Brain microvascular endothelial cell (primary cell): ENCODE measurements around the gene GSTA3.
"Not testable (repeated sequence)": the region's sequence is repeated elsewhere in the genome, so short reads cannot be mapped to it uniquely, and the experiment has no call there.

ENCODE experiments used
- DNase-seq: peaks from one replicate; pipeline ENCODE4 v3.0.0-alpha.2; 2020
- H3K27ac ChIP-seq: fragments of 250-450 bp; sonication (Bioruptor Pico); 2 replicates; pipeline ENCODE4 v1.5.1; 2020; ENCODE audit warnings: mild to moderate bottlenecking, moderate library complexity
- H3K27me3 ChIP-seq: fragments of 250-450 bp; sonication (Bioruptor Pico); replicated peaks from 2 replicates; pipeline ENCODE4 v1.5.1; 2020; ENCODE audit warnings: mild to moderate bottlenecking
- H3K36me3 ChIP-seq: fragments of 250-450 bp; sonication (Bioruptor Pico); replicated peaks from 2 replicates; pipeline ENCODE4 v1.5.1; 2020; ENCODE audit warnings: mild to moderate bottlenecking
- H3K4me3 ChIP-seq: 2 replicates; pipeline ENCODE4 v1.5.1; 2011; ENCODE audit warnings: low read depth, mild to moderate bottlenecking, control low read depth, low read length, moderate library complexity
- CTCF ChIP-seq: IDR thresholded peaks from 2 replicates; pipeline ENCODE4 v1.5.1; 2011; ENCODE audit warnings: low read depth, mild to moderate bottlenecking, moderate library complexity, low read length, control low read depth, inconsistent platforms; ENCODE audit errors: missing control alignments
- in situ Hi-C: cut with HindIII; loops from 2 replicates; pipeline ENCODE4 v1.10.0; 2017; ENCODE audit warnings: low sequenced_read_pairs, low pct_ligation_motif_present

The GSTA3 gene

DNA sequence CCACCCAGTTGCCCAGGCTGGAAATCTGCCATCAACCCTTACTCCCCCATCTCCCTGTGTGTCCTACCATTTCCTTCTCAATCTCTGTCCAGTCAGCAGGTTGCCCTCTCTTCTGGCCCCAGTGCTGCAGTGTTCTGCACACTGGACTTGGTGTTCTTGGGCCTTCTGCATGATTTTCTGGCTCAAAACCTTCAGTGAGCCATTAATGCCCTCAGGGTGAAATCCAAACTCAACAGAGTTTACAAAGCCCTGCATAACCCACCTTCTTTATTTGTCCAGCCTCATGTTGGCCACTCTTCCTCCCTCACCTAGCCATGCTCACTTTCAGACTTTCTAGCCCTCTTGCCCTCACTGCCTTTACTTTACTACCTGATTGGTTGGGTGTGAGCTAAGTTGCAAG is 5.0 kb upstream of the GSTA3 start:
- Histone ChIP-seq H3K27ac (no peak overlapping the region), H3K36me3 (no peaks in the 10 kb centered on the region), H3K4me3 (no peak overlapping the region), H3K27me3 (no peaks in the 10 kb centered on the region)
- in situ Hi-C loops: no loop called here
- TF ChIP-seq CTCF: no peak
- no peak for DNase-seq

DNA sequence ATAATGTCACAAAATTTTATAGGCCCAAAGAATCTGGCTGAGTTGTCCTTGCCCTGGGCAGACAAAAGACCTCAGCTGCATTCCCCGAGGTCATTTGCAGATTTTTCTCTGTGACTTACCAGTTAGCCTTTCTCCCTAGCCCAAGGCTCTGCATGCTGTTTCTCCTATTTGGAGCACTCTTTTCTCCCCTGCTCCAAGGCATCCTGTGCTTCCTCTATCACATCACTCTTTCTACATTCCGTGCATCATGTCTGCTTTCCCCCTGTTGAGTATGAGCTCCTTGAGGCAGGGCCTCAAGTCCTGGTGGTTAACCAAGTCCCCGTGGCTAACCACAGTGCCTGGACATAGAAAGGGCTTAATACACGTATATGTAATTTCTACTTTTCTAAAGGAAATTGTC is 593 bp upstream of the GSTA3 start:
- Histone ChIP-seq H3K27me3 (no peaks in the 10 kb centered on the region), H3K27ac (no peak overlapping the region), H3K4me3 (no peak overlapping the region), H3K36me3 (no peaks in the 10 kb centered on the region)
- TF ChIP-seq CTCF: no peak
- DNase-seq: no peak
- in situ Hi-C loops: no loop called here

DNA sequence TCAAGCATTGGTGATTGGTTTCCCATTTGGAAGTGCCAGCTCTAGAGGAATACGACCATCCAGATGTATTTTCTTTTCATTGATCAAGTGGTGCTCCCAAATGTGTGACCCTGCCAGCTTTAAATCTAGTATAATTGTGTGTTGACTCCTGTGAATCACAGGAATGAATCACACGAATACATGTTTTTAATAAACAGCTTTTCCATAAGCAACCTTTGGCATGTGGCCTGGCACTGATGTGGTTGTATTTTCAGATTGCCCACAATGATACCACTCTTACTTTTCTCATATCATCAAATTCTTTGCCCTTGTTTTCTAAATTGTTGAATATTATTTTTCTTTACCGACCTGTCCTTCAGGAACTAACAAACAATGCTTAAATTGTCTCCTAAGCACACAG is 367 bp downstream of the GSTA3 start:
- no peak for DNase-seq
- in situ Hi-C loops: no loop called here
- H3K27ac ChIP-seq: no peak overlapping the region

GRCh38 chr6:52908526-52908925 is 972 bp downstream of the GSTA3 start:
- Histone ChIP-seq H3K4me3 (no peak overlapping the region), H3K27me3 (no peaks in the 10 kb centered on the region), H3K36me3 (no peaks in the 10 kb centered on the region), H3K27ac (no peak overlapping the region)
- in situ Hi-C loops: no loop called here
- no peak for DNase-seq
- TF ChIP-seq CTCF: no peak

More for the DNA sequence above, 367 bp downstream of the GSTA3 start:
- no peaks in the 10 kb centered on the region for H3K36me3 ChIP-seq
- TF ChIP-seq CTCF: no peak
- no peaks in the 10 kb centered on the region for H3K27me3 ChIP-seq
- H3K4me3 ChIP-seq: no peak overlapping the region

DNA sequence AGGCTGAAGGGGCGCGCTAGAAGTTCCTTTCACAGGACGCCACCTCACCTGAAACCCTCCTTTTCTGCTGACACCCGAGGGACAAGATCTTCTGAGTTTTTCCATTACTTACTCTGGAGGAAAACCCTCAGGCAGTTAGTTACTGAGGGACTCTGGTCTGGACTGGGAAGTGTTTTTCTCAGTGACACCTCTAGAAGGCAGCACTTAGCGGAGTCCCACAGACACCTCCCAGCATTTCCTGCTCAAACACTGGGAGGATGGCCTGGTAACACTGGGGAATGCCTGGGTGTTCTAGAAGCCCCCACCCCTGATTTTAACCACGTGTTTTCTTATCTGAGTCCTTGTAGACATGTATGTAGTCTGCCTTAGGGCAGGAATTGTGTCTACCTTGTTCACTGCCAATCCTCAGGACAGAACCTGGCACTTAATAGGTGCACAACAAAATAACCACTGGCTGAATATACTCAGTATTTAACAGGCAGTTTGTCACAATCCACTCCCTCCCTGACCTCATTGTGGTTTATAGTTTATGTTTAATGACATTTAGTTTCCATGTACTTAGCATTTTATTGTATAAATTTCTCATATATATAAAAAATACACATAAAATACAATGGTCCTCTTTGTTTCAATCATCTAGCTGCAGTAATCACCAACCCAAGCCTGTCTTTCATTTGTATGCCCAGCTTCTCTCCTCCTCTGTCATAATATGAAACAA is 4.8 kb downstream of the GSTA3 start:
- H3K27ac ChIP-seq: no peak overlapping the region
- no peak overlapping the region for H3K4me3 ChIP-seq
- DNase-seq: no peak
- in situ Hi-C loops: no loop called here
- peak; percentile 50 for TF ChIP-seq CTCF
- H3K36me3 ChIP-seq: no peaks in the 10 kb centered on the region
- H3K27me3 ChIP-seq: no peaks in the 10 kb centered on the region

- no peak for TF ChIP-seq CTCF
- no peak overlapping the region for H3K27ac ChIP-seq
- H3K27me3 ChIP-seq: no peaks in the 10 kb centered on the region
- H3K36me3 ChIP-seq: no peaks in the 10 kb centered on the region
- DNase-seq: no peak
- in situ Hi-C loops: no loop called here
- no peak overlapping the region for H3K4me3 ChIP-seq
Observed at GRCh38 chr6:52900536-52900935, 9.0 kb downstream of the GSTA3 start.

DNA sequence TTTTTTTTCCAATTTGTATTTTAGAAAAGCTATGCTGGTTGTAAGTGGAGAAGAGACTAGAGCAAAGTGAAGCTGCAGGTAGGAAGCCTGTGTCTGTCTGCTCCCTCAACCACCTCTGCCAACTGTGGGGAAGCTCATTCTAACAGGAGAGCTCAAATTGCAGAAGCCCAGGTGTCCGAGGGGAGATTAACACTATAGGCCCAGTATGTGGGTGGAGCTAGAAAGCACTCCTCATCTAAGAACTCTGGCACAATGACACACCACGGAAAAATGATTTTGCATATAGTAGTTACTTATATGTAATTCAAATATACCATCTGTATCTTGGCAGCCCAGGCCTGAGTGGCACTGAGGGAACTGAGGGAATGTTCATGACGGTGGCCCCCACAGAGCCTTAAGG is 13.7 kb downstream of the GSTA3 start:
- in situ Hi-C loops, H3K36me3 ChIP-seq, DNase-seq, H3K4me3 ChIP-seq, H3K27me3 ChIP-seq, H3K27ac ChIP-seq: not testable (repeated sequence)
